ENCODE data around the gene GALNT17.

DNA sequence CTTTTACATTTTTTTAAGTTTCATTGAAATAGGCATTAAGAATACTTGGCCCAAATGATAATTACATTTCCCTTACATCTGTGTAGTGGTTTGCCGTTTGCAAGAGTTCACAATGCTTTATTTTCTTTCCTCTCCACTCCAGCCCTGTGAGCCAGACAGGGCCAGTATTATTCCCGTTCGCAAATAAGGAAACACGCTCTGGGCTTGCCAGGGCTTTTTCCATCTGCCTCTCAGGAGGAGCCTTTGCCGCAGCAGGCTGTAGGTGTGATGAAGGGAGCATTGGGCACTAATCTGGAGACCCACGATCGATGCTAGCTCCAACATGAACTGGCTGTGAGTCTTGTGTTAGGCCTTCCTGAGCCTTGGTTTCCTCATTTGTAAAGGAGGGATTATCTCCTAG lies 154.4 kb downstream of the GALNT17 start:
- TF ChIP-seq EP300 (IDR thresholded peaks at IDR 0.05; ENCODE audit: borderline replicate concordance) = no peak
- TF ChIP-seq CREB1 (IDR thresholded peaks at IDR 0.05; ENCODE audit: low read depth) = no peak
- no peak for TF ChIP-seq CEBPB (IDR thresholded peaks at IDR 0.05)
- TF ChIP-seq, protein P1, sequence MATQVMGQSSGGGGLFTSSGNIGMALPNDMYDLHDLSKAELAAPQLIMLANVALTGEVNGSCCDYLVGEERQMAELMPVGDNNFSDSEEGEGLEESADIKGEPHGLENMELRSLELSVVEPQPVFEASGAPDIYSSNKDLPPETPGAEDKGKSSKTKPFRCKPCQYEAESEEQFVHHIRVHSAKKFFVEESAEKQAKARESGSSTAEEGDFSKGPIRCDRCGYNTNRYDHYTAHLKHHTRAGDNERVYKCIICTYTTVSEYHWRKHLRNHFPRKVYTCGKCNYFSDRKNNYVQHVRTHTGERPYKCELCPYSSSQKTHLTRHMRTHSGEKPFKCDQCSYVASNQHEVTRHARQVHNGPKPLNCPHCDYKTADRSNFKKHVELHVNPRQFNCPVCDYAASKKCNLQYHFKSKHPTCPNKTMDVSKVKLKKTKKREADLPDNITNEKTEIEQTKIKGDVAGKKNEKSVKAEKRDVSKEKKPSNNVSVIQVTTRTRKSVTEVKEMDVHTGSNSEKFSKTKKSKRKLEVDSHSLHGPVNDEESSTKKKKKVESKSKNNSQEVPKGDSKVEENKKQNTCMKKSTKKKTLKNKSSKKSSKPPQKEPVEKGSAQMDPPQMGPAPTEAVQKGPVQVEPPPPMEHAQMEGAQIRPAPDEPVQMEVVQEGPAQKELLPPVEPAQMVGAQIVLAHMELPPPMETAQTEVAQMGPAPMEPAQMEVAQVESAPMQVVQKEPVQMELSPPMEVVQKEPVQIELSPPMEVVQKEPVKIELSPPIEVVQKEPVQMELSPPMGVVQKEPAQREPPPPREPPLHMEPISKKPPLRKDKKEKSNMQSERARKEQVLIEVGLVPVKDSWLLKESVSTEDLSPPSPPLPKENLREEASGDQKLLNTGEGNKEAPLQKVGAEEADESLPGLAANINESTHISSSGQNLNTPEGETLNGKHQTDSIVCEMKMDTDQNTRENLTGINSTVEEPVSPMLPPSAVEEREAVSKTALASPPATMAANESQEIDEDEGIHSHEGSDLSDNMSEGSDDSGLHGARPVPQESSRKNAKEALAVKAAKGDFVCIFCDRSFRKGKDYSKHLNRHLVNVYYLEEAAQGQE (IDR thresholded peaks at IDR 0.05; ENCODE audit: low read depth) = no peak
- TF ChIP-seq, protein P2, sequence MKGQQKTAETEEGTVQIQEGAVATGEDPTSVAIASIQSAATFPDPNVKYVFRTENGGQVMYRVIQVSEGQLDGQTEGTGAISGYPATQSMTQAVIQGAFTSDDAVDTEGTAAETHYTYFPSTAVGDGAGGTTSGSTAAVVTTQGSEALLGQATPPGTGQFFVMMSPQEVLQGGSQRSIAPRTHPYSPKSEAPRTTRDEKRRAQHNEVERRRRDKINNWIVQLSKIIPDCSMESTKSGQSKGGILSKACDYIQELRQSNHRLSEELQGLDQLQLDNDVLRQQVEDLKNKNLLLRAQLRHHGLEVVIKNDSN (IDR thresholded peaks at IDR 0.05) = no peak
- TF ChIP-seq EGR1 (IDR thresholded peaks at IDR 0.05) = no peak
- no peak for TF ChIP-seq TEAD4 (IDR thresholded peaks at IDR 0.05)
- no peak for TF ChIP-seq TCF12 (IDR thresholded peaks at IDR 0.05; ENCODE audit: low read depth)
